Stimulated activated CD8-positive, alpha-beta memory T cell treated with anti-CD3 and anti-CD28 coated beads, Interleukin-12 subunit alpha, Interleukin-12 subunit beta, amount 100 ng/mL, for 24 hours (primary cell): ENCODE results near the gene BCL11A.

Source experiments
- DNase-seq: peaks from one replicate; pipeline ENCODE4 v3.0.0-alpha.2; 2020; ENCODE audit errors: extremely low read depth

BCL11A gene

DNA sequence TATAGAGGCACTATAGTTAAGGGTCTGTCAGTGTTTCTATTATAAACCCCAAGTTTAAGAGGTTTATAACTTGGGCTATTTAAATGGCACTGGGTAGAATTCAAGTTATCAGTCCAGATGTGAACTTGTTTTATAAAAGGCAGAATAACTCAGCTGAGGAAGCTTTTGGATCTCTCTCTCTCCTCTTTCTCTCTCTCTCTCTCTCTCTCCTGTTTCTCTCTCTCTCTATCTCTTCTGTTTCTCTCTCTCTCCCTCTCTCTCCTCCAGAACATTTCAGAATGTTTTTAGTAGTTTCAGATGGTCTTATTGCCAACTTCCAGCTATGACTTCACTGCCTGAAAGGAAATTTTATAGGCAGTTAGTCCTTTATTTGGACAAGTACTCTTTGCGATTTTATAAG is 6.4 kb upstream of the BCL11A start:
- no peak for DNase-seq

DNA sequence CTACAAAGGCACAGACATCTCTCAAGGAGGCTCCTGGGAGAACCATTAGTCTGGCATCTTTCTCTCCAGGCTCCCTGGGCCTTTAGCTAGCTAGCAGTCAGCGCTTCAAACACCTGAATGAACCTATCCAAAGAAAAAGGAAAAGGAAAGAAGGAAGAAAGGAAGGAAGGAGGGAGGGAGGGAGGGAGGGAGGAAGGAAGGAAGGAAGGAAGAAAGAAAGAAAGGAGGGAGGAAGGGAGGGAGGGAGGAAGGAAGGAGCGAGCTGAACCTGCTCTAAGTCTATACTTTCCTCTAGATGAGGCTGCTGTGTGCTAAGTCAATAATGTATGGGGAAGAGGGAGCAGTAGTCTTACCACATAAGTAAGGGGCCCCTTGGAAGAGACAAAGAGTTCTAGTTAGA is 5.1 kb upstream of the BCL11A start:
- DNase-seq, result no peak

DNA sequence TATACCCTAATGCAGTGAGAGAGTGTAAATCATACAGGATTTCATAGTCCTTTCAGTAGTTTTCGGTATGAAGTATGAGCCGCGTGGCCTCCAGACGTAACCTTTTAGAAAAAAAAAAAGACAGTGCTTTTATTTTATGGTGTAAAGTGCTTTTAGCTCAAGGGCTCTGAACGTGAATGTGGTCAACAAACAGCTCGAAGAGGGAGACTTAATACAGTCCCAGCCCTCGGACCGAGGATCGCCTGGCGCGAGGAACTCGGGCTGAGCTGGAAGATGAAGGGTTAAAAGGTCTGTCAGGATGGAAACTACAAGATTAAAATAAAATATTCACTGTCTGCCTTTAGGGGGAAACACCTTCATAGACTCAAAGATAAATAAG is 4.0 kb upstream of the BCL11A start:
- DNase-seq, result no peak

DNA sequence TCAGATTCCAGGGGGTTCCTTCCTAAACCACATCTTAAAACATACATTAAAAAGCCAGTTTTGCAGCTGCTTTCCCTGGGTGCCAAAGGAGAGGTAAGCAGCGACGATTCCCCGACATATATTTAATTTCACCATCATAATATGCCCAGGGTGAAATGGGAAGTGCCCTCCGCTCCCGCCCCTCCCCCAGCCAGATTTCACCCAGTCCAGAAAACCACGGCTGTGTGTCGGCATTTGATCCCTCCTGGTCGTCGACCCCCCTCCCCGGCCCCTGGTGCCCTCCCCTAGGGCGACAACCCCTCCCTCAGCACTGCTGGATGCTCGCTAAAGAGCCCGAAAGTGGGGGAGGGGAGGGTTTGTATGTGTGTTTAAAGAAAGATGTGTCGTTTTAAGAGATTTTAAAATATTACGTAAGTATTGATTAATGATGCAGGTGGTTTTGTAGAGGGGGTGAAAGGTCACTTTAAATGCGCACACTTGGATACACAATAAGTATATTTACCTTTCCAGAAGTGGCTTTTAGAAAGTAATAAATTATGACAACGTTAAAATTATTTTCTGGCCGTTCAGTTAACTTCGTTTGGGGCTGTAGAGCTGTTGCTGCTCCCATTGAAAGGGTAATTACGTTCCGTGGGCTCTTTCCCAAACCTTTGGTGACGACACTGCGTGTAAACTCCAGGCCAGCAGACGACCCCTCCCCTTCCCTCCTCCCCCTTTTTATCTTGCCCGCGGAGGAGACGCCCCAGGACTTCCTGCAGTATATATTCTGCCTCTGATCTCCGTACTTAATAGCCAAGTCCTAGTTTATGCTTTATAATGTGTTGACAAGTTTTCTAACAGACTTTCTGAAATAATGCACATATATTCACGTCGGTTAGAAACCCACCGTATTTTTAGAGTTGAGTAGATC is 3.4 kb upstream of the BCL11A start:
- DNase-seq, result no peak

DNA sequence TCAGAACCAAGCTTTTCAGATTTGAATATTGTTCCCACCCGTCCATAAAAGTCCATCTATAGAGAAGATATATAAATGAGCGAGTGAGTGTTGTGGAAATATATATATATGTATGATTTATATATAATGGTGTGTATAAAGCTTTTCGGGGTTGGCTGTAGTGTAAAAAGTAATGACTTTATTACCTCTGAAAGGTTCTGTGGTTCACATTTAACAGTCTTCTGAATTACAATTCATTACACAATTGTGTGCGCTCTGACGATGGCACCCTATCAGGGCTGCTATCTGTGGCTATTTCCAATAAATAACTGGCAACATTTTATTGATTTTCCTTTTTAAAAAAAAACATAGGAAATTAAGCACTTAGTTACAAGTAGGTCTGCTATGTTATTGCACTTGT is 2.7 kb upstream of the BCL11A start:
- DNase-seq, result no peak

DNA sequence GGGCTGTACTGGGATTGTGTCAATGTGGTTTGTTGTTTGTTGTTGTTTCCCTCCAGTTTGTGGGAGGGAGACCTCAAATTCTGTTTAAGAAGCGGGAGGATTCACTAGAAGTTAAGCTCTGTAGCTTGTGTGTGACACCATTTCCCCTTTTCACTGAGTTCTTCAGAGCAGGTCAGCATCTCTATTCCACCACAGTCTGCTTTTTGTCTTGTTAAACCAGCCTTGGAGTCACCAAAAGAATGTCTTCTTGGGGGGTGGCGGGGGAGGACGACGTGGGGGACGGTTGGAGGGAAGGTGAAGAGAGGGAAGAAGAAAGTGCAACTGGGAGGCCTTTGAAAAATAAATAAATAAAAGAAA is 2.3 kb upstream of the BCL11A start:
- no peak for DNase-seq

DNA sequence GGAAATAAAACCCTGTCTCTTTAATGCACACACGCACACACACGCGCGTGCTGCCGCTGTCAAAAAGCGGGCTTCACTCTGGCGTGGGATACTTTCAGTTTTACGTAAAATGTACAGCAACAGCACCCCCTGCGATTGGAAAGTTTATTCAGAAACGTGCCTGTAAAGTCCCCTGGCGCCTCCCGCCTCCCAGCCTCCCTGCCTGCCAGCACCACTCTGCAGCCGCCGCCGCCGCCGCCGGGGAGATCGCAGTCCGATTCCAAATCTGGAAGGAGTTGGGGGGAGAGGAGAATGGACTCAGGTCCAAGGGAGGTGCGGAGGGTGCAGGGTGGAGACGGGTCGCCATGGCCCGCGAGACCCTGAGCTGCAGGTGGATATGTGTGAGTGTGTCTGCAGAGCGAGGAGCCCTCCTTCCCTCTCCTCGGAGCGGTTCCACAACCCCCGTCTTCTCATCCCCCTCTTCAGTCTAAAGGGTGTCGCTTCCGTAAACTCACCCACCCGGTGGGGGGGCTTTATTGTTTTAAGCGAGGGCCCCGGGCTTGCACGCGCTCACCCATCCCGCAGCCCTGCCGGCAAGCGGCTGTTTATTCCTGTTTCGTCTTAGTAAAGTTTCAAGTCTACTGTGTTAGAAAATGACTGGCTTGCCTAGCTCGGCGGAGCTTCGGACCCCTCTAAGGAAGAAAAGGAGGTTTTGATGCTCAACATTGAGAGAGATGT is 1.8 kb upstream of the BCL11A start:
- DNase-seq, result no peak

DNA sequence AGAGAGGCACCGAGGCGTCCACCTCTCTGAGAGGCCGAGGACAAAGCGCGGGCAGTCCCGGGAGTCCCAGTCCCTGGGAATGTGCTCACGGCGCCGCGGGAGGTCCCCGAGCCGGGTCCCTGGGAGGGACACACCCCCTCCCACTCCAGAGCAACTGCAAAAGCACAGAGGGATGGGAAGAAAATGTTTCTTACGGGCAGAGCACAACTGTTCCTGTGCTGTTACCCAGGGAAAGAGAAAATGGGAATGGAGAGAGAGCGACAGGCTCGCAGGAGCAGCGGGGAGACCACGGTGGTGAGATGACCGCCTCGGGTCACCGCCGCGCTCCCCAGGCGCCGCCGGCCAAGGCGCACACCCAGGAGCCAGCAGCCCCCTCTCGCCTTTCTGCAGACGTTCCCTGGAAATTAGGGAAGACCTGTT is 1.2 kb upstream of the BCL11A start:
- DNase-seq, result no peak

DNA sequence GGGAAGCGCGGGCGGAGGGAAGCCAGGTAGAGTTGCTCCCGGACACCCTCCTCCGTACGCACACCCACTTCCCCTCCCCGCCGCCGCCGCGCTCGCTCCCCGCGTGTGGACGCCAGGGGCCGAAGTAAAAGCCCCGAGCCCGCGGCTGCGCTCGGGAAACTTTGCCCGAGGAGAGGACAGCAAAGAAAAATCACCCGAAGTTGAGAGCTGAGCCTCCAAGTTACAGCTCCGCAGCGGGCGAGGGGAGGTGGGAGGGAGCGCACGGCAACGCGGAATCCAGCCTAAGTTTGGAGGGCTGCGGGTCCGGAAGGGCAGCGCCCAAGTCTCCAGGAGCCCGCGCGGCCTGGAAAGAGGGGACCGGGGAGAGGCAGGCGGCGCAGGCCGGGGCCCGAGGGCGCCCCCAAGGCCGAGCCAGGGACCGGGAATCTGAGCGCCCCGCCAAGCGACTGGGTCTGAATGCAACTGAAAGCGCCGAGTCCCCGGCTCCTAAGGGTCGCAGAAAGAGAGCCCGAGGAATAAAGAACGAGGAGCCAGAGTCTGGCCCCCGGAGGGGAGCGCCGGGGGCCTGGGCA is 706 bp upstream of the BCL11A start:
- no peak for DNase-seq

DNA sequence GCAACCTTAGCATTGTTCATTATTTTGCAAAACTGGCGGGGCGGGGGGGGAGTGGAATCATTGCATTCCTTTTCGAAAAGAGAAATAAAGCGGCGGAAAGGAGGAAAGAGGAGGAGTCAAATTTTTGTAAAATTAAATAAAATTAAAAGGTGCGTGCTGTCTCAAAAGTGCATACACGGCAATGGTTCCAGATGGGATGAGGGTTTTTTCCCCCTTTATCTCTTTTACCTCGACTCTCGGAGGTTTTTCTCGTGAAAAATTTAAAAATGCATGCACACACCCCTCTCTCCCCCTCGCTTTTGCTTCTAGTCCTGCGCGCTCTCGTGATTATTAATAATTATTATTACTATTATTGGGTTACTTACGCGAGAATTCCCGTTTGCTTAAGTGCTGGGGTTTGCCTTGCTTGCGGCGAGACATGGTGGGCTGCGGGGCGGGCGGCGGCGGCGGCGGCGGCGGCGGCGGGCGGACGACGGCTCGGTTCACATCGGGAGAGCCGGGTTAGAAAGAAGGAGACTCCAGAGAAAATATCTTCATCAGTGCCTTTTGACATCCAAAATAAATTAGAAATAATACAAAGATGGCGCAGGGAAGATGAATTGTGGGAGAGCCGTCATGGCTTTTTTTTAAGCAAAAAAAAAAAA is 481 bp downstream of the BCL11A start:
- DNase-seq, result no peak

DNA sequence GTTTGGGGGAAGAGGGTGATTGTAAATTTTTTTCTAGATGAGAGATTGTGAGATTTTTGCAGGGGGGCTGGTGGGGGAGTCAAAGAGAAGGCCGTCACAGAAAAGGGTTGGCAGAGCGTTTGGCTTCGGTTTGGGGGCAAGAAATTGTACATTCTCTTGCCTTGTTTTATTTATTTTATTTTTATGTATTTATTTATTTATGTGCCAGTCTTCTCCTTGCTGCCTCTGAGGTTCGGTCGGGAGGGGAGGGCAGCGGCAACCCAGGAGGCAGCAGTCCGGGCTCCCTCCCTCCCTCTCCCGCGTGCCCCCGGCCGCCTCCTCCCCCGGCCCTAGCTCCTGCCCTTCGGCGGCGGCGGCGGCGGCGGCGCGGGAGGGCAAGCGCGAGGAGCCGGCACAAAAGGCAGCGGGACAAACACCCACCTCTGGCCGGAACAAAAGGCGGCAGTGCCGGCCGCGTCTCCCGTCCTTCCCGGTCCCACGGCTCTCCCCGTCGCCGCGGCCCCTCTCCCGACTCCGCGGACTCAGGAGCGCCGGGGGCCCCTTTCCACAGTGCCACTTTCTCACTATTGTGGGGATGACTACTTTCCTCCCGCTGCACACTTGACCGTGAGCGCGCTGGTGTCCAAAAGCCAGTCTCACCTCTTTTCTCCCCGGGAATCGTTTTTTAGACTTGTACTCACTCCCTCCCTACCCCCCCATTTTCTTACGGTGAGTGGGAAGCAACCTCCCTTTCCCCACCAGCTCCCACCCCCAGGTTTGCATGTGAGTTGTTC is 1.2 kb downstream of the BCL11A start:
- no peak for DNase-seq

DNA sequence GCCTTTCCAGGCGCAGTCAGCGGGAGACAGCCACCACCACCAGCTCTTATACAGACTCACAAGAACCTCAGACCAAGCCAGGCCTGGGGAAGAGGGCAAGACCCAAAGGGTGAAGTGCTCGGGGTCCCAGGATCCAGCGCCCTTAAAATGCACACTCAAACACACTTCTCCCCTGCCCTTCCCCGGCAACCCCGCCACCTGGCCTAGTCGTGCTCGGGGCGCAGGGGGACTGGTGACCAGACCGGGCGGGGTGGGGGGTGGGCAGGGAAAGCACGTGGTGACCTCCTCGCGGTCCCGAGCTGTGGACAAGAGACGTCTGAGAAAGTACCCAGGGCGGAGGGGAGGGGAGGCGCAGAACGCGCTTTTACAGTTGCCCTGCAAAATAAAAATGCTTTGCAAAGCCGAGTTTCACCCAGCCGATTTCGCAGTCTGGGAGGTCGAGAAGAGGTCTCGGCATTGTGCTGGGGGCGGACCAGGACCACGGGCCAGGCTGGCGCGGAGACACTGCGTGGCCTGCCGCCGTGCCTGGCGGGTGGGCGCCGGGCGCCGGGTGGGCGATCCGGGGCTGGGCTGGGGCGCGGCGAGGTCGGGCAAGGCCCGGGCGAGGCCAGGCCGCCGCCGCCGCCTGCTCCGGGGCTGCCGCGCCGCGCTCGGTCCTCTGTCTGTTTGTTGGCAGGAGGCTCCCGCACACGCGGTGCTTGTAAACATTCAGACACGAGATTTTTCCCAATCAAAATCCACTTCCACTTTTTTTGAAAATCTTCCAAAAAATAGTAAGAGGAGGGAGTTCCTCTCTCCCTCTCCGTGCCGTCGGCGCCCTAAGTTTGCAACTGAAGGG is 2.0 kb downstream of the BCL11A start:
- DNase-seq, result no peak

DNA sequence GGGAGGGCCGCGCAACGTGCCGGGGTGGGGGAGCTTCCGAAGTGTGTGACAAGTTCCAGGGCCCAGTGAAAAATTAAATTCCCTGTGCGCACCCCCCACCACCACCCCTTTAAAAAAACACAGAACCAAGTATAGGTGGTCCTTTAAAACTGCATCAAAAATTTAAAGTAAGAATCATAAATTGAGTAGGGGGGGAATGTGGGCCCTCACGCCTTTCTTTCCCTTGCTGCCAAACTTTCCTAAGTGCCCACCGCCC is 2.5 kb downstream of the BCL11A start:
- DNase-seq, result no peak

DNA sequence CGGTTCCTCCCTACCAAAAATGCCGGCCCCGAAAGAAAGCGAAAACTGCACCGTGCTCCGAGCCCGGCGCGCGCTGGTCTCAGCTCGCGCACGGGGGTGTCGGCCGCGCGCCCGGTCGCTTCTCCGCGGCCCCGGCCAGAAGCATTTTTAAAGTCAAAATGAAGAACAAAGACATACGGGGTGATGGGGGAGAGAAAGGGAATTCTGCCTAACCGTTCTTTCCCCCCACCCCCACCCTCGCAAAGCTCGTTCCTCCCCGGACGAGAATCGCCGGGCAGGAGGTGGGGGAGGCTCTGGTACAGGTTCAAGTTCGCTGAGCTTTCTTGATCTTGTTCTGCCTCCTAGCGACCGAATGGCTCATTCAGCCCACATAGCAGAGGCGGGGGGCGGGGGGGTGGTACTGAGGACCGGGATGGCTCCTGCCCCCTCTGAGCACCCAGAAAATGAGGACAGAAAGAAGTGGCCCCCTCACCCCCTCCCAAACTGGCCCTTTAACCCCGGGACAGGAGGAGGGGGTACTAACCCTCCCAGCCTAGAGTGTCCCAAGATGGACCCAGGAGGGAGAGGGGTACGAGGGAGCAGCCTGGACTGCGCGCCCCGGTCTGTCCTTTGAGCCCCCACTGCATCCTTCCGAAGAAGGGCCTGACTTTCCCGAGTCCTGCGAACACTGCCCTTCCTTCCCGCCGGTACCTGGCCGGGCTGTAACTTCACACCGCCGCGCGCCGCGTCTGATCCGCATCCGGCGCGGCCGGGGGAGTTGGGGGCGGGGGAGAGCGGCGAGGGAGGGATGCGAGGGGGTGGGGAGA is 3.1 kb downstream of the BCL11A start:
- no peak for DNase-seq

DNA sequence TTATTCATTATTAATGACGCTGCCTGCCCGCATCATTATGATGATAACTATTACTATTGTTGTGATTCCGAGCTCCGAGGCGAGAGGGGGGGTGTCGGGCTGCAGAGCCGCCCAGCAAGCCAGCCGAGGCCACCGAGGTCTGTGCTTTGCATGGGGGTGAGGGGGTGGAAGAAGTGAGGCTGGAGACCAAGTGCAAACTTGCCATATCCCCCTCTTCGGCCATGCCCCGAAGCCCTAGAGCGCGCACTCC is 3.6 kb downstream of the BCL11A start:
- no peak for DNase-seq

DNA sequence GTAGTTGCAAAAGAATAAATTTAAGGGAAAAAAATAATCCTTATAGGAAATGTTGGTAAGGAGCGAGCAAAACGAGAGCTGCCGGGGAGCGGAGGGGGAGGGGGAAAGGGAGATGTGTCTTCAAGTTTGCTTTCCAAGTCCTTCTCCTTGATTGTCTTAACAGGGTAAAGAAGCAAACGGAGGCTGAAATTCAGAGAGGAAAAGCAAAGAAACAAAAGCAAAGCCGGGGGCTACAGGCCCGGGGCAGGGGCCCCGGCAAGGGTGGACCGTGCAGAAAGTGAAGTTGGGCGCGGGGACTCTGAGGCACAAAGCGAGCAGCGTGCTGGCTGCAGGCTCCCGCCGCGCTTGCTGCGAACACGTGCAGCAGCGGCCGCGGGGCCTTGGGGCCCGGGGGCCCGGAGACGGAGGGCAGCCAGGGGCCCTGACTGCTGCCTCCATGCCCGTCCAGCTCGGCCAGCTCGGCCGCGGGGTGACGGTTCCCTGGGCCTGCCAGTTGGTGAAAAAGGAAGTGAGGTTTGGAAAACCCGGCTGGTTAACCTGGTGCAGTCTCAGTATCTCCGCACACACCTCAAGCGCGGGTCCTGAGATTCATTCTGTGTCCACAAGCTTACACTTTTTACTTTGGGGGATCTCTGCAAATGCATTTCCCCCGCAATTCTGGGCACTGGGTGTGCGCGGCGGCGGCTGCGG is 4.1 kb downstream of the BCL11A start:
- DNase-seq, result no peak

DNA sequence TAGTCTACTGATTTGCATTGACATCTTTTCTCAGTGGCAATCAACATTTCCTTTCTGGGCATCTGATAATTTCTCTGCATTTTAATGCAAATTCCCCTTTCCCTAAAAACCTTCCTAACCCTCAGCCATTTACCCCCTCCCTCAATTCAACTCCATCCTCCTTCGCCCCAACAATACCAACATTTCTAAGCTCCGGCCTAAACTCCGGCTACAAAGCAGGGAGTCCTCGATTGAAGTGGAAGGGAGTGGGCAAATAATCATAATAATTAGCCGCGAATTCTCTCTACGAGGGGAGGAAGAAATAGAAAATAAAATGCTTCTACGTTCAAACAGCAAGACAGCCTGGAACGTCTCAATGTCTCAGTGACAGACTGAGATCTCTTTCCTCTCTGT is 4.6 kb downstream of the BCL11A start:
- DNase-seq, result no peak

DNA sequence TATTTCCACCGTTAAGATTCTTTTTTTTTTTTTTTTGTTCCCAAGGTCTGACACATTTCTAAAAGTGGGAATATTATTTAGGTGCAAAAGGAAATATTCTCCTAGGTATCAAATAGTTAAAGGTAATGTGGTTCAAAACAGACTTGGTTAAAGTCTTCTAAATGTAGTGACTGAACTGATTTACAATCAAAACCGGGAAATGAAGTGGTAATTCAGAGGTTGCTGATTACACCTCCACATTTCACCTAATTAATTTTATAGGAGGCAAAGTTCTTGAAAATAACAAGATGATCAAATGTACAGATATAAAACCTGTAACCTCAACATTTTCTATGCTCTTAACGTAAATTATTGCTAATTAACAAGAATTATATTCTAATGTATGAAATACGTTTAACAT is 5.1 kb downstream of the BCL11A start:
- DNase-seq, result no peak

DNA sequence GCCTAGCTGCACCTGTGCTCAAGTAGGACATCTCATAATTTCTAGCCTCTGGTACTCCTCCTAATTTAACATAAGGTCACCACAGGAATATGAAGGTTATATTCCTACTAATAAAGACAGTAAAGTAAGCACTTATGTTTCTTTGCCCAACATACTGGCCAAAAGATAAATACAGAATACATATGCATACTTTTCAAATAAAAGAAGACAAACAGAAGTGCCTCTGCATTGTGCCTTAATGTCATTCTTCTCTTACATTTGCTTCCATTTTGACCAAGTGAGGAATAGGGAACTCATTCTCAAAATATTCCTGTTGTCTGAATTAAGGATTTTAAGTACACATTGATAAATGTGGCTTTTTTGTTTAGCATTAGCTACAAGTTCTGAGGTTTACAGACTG is 5.6 kb downstream of the BCL11A start:
- no peak for DNase-seq

DNA sequence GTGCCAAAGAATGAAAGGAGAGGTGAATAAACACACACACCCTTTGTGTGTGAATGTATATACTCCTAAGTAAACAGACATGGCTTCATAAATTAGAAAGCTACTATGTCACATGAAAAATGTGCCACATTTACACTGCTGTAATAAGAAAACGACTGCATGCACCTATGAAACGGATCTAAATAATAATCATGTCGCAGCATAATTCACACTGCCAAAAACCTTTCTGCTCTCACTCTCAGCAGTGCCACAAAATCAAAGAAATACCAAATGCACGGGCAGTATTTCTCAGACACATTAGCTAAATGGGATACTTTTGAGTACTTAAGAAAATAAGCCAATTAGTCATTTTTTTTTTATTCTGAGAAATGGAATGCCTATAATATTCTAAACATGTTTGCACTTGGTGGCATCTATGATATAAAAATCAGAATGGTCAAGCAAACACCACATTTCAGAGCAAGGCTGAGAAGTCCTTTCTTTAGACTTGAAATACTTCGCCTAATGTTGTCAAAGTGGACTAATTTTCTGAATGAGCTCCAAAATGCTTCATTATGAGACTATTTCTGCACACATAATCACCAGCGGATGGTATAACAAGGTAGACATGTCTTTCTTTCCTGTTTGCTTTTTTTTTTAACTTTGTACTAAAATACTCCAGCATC is 6.6 kb downstream of the BCL11A start:
- DNase-seq, result no peak
